GM12892 (cell line): ENCODE results near the gene LRRC45.

Source experiments
- POLR2A ChIP-seq: IDR thresholded peaks from 2 replicates; pipeline ENCODE4 v1.6.1; 2011; ENCODE audit warnings: low read depth, low read length, control low read depth
- POLR2AphosphoS5 ChIP-seq: IDR thresholded peaks from 2 replicates; pipeline ENCODE4 v1.6.1; 2011; ENCODE audit warnings: low read depth, low read length, control low read depth
- TAF1 ChIP-seq: IDR thresholded peaks from 2 replicates; pipeline ENCODE4 v1.6.1; 2011; ENCODE audit warnings: low read depth, mild to moderate bottlenecking, control low read depth, low read length, borderline replicate concordance

GRCh38 chr17:82003411-82004381 lies 19.4 kb upstream of the LRRC45 start:
- TF ChIP-seq POLR2AphosphoS5, result no peak
- no peak for TF ChIP-seq POLR2A
- TF ChIP-seq TAF1, result no peak
